ENCODE results near the gene NME4.

DNA sequence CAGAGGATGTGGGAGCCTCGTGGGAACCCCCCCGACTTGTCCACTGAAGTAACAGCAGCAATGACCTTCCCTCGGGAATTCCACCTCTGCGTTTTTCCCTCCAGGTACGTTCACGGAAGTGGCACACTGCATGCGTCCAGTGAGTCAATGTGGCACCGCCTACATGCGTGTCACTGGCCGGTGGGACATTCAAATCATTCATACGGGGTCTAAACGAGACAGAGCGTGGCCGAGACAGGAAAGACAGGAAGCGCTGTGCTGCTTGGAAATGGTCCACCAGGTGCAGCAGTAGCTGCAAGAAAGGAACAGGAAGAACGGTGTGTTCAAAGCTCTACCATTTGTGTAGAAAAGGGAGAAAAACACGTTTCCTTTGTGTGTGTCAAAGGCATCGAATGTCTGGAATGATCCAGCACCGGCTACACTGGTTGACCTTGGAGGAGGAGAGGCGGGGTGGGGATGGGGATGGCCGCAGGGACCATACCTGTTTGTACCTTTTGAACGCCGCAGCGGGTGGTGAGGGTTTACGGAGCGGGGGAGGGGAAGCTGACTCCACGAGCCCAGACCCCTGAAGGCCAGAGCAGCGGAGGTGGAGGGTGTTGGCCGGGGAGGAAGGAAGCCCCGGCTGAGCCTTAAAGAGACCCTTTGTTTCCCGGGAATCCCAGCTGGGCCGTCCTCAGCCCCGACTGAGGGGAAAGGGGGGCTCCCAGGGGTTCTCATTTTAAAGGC lies 13.5 kb upstream of the NME4 start:
- TF ChIP-seq, protein P1, sequence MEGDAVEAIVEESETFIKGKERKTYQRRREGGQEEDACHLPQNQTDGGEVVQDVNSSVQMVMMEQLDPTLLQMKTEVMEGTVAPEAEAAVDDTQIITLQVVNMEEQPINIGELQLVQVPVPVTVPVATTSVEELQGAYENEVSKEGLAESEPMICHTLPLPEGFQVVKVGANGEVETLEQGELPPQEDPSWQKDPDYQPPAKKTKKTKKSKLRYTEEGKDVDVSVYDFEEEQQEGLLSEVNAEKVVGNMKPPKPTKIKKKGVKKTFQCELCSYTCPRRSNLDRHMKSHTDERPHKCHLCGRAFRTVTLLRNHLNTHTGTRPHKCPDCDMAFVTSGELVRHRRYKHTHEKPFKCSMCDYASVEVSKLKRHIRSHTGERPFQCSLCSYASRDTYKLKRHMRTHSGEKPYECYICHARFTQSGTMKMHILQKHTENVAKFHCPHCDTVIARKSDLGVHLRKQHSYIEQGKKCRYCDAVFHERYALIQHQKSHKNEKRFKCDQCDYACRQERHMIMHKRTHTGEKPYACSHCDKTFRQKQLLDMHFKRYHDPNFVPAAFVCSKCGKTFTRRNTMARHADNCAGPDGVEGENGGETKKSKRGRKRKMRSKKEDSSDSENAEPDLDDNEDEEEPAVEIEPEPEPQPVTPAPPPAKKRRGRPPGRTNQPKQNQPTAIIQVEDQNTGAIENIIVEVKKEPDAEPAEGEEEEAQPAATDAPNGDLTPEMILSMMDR (IDR thresholded peaks at IDR 0.05) = no peak
- TF ChIP-seq EZH2 (IDR thresholded peaks at IDR 0.05; ENCODE audit: borderline replicate concordance, insufficient read depth, low read depth, low read length, poor library complexity, severe bottlenecking) = no peak
